Raji (cell line): Measurements from ENCODE around the gene USP44.

Experiments
- POLR2A ChIP-seq: IDR thresholded peaks from 2 replicates; pipeline ENCODE4 v1.6.1; 2011; ENCODE audit warnings: low read depth, low read length, control low read depth; ENCODE audit not compliant: insufficient read depth

The USP44 gene

DNA sequence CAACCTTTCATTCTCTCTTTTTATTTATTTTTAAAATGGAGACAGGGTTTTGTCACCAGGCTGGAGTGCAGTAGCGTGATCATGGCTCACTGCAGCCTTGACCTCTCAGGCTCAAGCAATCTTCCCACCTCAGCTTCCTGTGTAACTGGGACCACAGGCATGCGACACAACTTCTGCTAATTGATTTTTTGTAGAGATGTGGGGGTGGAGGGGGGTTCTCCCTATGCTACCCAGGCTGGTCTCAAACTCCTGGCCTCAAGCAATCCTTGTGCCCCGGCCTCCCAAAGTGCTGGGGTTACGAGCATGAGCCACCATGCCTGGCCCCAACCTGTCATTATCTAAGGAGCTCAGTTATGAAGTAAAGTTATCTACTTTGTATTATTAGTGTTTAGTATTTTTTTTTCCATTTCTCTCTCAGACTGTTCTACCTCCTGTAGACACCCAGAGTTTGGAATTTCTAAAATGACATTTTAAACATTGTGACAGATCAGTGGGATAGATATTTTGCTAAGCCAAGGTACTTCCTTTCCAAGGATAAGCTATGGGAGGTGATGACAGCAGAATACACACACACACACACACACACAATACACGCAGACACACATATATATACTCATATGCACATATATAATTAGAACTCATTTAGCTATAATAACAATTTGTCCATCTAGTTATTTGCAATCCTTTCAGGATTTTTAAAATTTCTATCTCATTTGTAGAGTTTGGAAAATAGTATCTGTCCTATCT is 2.1 kb upstream of the USP44 start:
- TF ChIP-seq POLR2A, result no peak

DNA sequence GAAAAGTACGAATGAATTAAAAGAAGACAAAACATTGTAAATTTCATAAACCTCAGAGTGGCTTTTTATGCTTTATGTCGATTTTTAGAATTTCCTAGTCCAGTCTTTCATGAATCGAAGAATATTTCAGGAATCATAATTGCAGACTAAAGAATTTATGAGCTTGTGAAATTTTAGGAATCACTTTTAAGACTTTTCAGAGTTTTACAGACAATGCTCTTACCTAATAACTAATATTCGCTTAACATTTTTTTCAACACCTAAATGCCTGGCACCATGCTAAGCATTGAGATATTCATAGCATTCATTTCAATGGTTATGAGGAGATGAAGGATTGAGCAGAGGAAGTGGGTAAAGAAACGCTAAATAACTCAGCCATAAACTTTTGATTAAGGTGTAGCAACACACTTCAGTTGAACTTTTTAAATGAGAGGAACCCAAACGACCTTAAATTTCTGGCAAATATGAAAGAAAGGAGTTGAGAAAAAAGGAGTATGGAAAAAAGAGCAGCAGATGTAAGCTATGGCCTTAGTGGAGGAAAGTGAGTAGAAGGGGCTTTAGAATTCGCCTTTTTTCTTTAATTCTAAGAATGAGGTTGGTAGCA is 739 bp upstream of the USP44 start:
- TF ChIP-seq POLR2A, result no peak

DNA sequence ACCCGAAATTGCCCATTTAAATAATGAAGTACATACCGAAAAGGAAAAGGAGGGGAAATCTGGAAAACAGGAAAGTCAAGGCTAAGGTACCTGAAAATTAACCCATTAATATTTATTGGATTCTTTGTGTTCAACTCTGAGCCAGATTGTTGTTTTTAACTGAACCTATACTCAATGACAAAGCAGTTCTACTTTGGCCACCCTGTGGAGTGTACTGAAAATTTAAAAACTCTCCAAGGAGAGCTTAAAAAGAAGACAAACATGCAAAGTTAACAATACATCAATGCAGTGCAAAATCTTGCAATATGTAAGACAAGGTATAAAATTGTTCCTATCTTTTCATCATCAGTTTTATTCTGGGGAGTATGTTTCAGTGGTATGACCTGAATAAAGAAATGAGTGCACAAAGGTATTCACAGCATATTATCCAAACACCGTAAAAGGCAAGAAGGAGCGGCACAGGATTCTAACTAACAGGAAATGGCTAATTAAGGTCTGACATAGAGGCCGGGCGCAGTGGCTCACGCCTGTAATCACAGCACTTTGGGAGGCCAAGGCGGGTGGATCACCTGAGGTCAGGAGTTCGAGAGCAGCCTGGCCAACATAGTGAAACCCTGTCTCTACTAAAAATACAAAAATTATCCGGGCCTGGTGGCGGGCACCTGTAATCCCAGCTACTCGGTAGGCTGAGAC is 1.7 kb downstream of the USP44 start:
- no peak for TF ChIP-seq POLR2A

DNA sequence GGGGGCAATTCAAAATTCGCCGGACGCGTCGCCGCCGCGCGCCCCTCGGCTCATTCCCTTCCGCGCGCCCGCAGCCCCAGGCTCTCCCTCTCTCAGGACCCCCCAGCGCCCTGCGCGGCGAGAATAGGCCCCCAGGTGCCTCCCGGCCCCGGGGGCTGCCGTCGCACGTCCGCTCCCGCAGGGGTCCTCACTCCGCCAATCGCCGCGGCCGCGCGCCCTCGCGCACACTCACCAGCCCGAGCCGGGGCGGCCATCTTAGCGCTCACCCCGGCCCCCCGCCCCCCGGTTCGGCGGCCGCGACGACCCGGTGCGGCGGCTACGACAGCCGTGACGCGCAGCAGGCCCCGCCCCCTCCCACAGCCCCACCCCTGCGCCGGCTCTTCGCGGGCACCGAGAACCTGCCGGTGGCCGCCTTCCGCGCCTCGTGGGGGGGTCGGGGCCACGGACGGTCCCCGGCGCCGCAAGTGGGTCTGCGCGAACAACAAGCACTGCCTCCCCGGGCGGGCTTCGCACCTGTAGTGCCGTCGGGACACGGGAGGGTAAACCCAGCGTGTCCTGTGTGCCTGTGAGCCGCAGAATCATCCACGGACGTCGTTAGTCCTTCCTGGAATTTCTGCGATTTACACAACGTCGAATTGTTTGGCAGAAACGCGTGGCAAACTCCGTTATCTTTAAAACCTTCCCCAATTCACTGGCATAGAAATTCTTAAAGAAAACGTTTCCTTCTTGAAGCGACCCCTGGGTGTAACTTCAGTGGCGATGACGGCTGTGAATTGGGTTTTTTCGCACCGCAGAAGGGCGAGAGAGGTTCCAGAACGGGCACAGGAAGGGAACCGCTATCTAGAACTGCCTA is 2.5 kb downstream of the USP44 start:
- TF ChIP-seq POLR2A, result no peak

DNA sequence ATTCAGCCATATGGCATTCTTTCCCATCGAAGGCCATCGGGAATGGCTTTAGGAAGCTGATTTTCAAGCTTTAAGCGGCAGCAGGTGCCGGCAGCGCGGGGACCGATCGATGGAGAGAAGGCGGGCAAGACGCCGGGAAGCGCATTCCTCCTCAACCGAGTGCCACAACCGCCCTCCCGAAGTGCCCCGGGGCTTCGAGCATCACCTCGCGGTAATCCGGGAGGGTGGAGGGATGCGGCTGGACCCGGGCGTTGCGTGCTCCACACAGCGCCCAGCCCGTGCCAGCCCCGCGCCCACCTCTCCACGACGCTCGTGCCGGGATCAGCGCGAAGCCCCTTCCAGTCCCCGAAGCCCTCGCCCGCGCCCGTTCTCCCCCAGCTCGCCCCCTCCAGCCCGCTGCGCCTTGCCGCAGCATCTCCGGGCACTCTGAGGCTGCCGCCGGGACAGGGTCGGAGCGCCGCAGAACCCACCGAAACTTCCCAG is 3.2 kb downstream of the USP44 start:
- TF ChIP-seq POLR2A, result no peak

DNA sequence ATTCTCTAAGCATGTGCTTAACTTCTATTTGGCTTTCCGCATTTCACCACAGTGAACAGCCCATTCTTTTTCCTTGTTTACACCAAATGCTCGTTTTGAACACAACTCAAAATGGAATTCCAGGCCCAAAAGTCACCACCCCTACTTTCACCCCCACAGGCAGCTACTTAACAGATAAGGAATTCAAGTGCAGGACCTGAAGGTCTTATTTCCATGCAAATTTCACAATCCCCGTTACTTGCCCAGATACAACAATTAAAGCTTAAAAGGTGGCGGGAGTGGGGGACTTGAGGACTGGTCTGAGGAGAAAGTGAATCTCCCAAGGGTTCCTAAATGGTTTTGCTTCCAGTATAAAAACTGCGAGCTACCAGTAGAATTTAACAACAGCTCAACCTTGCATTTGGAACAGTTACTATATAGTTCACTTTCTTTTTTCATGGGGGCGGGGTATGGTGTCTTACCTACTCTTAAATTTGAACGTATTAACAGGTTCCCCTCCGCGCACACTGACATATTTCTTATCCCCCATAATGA is 3.7 kb downstream of the USP44 start:
- no peak for TF ChIP-seq POLR2A

DNA sequence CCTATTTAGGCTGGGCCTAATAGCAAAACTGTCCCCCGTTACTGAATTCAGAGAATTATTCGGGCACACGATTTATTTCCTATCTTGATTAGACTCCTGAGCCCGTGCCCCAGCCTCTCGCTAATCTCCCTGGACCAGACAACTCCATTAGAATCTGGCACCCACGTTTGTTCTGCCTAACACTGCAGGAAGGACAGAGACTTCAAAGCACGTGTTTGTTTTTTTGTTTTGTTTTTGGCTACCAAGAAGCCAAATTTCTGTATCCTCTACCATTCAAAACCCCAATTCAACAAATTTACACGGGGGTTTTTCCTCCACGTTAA is 4.8 kb downstream of the USP44 start:
- no peak for TF ChIP-seq POLR2A

DNA sequence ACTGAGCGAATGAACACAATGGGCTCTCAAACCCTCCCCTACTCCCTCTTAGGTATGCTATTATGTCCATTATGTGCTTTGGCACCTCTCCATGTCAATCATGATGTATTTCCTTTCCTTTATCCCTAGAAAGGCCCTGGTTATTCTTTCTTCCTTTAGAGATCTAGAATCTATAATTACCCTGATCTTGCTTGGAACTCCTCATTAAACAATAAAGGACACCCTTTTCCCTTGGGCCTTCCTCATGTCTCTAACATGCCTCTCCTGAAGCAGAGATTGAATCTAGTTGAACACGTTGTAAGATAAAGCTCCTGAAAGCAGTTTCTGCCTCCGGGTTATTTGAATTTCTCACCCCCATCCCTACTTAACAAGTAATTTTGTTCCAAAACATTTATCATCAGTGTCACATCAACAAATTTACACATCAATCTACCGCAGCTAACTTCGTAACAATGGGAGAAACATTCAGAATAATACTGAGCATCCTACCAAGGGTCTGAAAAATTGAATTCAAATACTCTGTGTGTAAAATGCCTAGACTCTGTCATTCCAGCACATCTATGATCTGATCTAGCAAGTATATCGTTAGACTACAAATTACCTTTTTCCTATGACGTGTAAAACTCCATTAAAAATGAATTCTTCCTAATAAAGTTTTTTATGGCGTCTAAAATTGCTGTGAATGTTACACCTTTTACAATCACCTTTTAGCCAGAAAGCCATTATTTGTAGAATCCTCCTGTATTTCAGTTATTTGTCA is 5.4 kb downstream of the USP44 start:
- no peak for TF ChIP-seq POLR2A

DNA sequence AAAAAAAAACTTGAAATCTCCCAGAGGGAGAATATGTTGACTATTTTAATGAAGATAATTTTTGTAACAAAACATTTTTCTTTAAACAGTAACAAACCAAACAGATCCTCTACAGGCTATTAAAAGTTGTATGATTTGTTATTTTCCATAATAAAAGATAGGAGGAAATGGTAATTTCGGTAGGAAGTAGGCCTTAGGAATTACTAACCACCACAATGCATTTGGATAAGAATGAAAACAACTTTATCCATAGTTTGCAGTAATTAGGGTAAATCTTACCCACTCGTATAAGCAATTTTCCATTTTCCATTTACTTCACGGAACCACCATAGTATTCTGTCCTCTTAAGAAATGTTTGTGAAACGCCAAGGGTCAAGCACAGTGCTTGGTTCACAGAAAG is 6.0 kb downstream of the USP44 start:
- TF ChIP-seq POLR2A, result no peak

DNA sequence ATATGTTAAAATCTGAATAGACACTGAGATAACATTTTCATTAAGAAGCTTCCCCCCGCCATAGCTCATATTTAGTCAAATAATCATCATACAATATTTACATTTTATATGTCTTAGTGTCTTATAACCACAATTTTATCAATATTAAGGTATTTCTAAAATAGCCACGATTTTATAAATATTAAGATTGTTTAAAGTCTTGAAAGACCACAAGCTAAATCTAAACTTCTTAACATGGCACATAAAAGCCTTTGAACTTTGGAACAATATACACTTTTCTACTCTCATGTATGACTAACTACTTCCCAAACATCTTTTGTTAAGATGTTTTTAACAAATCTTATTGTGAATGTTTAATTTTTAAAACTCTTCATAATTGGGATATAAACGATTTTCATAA is 6.5 kb downstream of the USP44 start:
- TF ChIP-seq POLR2A, result no peak

DNA sequence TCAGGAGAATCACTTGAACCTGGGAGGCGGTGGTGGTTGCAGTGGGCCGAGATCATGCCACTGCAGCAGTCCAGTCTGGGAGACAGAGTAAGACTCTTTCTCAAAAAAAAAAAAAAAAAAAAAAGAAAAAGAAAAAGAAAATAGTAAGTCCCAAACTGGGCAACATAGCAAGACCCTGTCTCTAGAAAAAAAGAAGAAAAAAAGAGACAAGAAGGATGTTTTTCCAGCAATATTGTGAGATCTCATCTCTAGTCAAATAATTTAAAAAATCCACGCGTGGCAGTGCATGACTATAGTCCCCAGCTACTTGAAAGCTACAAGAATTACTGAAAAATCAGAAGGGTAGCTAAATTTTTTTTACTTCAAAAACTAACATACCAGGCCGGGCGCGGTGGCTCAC is 8.0 kb downstream of the USP44 start:
- no peak for TF ChIP-seq POLR2A

DNA sequence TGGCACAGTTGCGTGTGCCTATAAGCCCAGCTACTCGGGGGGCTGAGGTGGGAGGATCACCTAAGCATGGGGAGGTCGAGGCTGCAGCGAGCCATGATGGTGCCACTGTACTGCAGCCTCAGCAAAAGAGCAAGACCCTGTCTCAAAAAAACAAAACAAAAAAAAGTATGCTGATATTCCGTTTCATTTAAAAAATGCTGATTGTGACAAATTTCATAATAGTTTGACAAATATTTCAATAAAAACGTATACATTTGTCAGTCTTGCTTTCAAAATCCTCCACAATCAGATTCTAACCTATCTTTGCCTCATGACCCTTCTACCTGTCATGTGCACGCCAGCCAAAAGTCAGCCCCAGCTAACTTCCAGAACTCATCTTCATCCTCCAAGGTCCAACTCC is 9.8 kb downstream of the USP44 start:
- no peak for TF ChIP-seq POLR2A

DNA sequence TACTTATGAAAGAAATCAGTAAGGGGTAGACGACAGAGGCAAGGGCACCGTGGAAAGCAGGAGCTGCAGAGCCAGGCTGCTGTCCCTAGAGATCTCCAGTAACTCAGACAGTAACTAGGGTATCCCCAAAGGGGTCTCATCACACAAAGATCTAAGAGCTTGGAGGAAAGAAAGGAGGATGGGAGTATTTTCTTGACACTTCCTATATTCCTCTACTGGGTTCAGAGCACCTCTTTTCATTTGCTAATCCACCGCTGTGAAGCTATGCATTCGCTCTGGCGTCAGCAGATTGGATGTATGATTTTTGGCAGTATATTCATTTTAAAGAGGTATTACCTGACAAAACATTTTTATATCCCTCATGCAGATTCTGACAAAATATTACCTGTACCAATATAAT is 12.6 kb downstream of the USP44 start:
- no peak for TF ChIP-seq POLR2A

DNA sequence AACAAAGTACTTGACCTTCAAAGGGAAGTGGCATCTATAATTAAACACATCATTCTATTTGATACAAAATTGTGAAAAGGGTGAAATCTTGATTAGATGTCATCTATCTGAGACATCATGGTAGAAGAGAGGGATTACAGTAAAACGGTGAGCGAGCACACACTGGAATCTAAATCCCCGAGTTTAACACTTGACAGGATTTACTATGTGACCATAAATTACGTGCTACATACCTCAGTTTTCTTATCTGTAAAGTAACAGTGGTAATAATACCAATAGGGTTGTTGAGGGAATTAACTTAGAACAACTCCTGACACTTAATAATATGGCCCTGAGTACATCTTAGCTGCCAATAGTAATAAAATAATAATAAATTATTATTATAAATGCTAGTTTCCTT is 13.3 kb downstream of the USP44 start:
- TF ChIP-seq POLR2A, result no peak
